ENCODE data around the gene LRRC47. TPM values are rescaled to one million over a fixed set of nuclear protein-coding genes. Genes with fewer than 3 reads are reported as not detected.

Gene LRRC47
- total RNA-seq, 4 donors from 2014 or later = 19.0 to 44.7 (median 37.4) TPM

DNA sequence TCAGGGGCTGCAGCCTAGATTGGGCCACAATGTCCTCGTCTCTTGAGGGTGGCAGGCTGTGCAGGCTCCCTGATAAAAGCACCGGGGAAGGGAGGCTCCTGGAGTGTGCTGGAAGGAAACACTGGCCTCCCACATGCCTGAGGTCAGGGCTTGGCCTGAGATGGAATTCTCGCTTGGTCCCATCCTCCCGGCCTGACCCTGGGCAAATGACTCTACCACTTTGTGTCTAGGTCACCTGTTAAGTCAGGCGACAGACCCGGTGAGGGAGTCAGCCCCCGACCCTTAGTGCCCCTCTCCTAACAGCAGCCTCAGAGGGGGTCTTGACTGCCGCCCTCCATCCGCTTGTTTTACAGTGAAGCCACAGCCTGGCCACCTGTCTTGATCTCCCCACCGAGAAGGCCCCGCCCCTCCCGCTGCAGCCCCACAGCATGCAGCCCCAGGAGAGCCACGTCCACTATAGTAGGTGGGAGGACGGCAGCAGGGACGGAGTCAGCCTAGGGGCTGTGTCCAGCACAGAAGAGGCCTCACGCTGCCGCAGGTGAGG is 21.3 kb downstream of the LRRC47 start:
- TF ChIP-seq, protein P1, sequence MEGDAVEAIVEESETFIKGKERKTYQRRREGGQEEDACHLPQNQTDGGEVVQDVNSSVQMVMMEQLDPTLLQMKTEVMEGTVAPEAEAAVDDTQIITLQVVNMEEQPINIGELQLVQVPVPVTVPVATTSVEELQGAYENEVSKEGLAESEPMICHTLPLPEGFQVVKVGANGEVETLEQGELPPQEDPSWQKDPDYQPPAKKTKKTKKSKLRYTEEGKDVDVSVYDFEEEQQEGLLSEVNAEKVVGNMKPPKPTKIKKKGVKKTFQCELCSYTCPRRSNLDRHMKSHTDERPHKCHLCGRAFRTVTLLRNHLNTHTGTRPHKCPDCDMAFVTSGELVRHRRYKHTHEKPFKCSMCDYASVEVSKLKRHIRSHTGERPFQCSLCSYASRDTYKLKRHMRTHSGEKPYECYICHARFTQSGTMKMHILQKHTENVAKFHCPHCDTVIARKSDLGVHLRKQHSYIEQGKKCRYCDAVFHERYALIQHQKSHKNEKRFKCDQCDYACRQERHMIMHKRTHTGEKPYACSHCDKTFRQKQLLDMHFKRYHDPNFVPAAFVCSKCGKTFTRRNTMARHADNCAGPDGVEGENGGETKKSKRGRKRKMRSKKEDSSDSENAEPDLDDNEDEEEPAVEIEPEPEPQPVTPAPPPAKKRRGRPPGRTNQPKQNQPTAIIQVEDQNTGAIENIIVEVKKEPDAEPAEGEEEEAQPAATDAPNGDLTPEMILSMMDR (IDR thresholded peaks at IDR 0.05) = no peak
- TF ChIP-seq POLR2A (IDR thresholded peaks at IDR 0.05) = no peak

DNA sequence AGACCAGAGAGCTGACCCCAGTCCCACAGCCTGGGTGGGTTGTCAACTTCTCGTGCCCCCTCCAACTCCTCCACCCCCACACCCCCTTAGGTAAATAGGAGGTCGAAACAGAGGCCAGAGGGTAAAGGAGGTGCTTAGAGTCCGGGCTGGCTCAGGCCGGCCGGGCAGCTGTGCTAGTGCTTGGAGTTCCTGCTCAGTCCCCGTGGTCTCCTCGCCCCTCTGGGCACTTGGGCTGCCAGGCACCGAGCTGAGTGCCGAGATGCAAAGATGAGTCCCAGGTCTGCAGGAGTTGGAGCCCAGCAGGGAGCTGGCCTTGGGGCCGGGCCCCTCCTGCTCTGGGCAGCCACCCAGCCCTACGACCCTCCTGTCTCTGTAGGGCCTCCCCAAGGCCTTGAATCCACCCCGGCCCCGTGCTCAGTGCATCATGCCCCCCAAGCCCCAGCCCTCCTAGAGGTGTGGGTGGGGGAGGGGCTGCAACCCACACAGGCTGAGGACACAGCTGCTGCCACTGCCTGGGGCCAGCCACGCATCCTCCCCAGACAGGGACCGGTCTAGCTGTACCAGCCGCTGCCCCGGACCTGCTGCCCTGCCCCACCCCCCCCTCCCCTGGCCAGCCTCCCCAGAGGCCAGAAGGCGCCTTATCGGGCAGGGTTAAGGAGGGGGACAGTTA is 21.9 kb downstream of the LRRC47 start:
- intact Hi-C loops (cut with DNase I; ENCODE audit: low total_unique reads) = no loop called here
- DNase-seq = no peak

More for the DNA sequence above, 21.3 kb downstream of the LRRC47 start:
- Histone ChIP-seq H3K27ac (peak overlapping the region in 1 of 2 donors; percentile 25), H3K9me3 (no peaks in the 10 kb centered on the region), H3K4me3 (no peak overlapping the region), H3K36me3 (no peaks in the 10 kb centered on the region), H3K4me1 (peaks cover 0 to 10% of the 10 kb centered on the region in 2 donors), H3K27me3 (no peaks in the 10 kb centered on the region)
- no peak for DNase-seq
- intact Hi-C loops (cut with DNase I; ENCODE audit: low total_unique reads) = no loop called here

DNA sequence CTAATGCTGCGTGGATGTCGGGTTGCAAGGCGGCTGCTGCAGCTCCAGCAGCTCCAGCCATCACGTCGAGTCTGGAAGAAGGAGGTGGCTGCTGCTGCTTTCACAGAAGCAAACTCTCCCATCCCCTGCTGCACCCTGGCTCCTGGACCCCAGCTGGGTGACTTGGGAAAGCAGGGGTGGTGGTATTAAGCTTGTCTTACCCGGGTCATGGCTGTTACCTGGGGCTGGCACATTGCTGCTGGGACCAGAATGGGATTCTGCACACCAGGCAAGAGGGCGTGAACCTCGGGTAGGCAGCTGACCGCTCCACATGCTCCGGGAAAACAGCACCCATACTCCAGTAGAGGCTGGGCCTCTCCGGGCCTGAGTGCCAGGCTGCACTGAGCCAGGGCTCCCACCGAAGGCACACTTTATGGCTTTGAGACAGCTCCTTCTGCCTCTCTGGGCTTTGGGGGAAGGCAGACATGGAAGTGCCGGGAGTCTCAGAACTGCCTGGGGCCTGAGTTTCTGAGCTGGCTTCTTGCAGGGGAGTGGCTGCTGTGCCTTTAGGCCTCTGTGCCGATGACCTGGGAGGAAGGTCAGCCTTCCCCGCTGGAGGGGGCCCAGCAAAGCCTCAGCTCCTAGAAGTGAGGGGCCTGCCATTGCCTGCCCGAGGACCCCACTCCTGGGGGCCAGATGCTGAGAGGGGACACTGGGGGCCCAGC is 22.6 kb downstream of the LRRC47 start:
- Histone ChIP-seq H3K36me3 (no peaks in the 10 kb centered on the region), H3K27ac (peak overlapping the region; percentile 70 to 94), H3K4me1 (peaks cover 0 to 10% of the 10 kb centered on the region in 2 donors), H3K4me3 (no peak overlapping the region), H3K27me3 (no peaks in the 10 kb centered on the region), H3K9me3 (no peaks in the 10 kb centered on the region)
- no peak for DNase-seq
- intact Hi-C loops (cut with DNase I; ENCODE audit: low total_unique reads) = no loop called here
- TF ChIP-seq, protein P1 (IDR thresholded peaks at IDR 0.05) = no peak
- TF ChIP-seq POLR2A (IDR thresholded peaks at IDR 0.05) = no peak

More for the DNA sequence above, 21.9 kb downstream of the LRRC47 start:
- peak overlapping the region in 1 of 2 donors; percentile 94 for H3K27ac ChIP-seq
- H3K9me3 ChIP-seq = no peaks in the 10 kb centered on the region
- H3K36me3 ChIP-seq = no peaks in the 10 kb centered on the region
- peaks cover 0 to 10% of the 10 kb centered on the region in 2 donors for H3K4me1 ChIP-seq
- no peak for TF ChIP-seq POLR2A (IDR thresholded peaks at IDR 0.05)
- TF ChIP-seq, protein P1 (IDR thresholded peaks at IDR 0.05) = no peak
- H3K4me3 ChIP-seq = no peak overlapping the region
- no peaks in the 10 kb centered on the region for H3K27me3 ChIP-seq

DNA sequence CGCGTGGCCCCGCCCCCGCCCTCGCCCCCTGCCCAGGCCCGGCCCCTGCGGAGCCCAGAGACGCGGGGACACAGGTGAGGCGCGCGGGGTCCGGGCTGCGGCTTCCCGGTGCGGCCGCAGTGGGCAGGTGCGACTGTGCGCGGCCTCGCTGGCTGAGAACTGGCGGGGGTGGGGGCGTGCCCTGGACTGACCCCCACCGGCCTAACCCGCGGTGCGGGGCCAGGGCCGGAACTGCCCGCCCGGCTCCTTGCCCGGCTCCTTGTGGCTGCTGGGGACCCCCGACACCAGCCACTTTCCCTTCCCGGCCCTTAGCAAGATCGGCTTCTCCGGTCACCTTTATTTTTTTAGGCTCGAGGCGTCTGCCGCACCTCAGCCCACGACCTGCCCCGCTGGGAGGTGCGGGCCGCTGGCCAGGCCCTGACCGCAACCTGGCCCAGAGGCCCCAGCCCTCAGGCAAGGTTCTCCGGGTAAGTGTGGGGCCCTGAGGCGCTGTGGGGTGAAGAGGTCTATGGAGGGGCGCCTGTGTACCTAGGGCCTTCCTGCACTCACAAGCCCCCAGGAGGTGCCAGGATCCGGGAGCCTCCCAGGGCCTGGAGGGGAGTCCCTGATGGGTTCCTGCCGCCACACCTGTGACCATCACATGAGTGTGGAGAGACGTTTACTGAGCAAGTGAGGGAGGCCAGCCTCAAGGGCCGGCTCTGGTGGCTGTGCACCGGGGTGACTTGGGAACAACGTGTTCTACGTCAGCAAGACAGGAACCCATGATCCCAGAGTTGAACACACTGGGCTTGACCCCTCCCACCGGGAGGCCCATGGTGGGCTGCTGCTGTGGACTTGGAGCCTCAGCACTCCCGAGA is 23.4 kb downstream of the LRRC47 start, which contains the start of gene SMIM1:
TSS of gene SMIM1 (plus strand) at position 35 of the 857 bp plus-strand sequence. CDS start 2,625 bp downstream, outside the sequence.
- TF ChIP-seq POLR2A (IDR thresholded peaks at IDR 0.05) = no peak
- TF ChIP-seq, protein P1 (IDR thresholded peaks at IDR 0.05) = no peak
- peak within 1 kb of the TSS; percentile 70 to 94 for H3K27ac ChIP-seq
- H3K4me3 ChIP-seq = peak within 1 kb of the TSS; percentile 48 to 55
- H3K4me1 ChIP-seq = peaks cover 0 to 10% of the 10 kb centered on the region in 2 donors
- H3K27me3 ChIP-seq = no peaks in the 10 kb centered on the region
- intact Hi-C loops (cut with DNase I; ENCODE audit: low total_unique reads) = no loop called here
- DNase-seq = no peak
- H3K9me3 ChIP-seq = no peaks in the 10 kb centered on the region
- H3K36me3 ChIP-seq = no peaks in the 10 kb centered on the region

Measured in uterus (tissue), 4 donors.